ENCODE measurements around the gene SGMS1. TPM values are rescaled to one million over a fixed set of nuclear protein-coding genes. Genes with fewer than 3 reads are reported as not detected.

Gene SGMS1
- polyA plus RNA-seq, 1 of the 3 experiments (the other 2 are of a cell fraction), result 6.3 TPM

DNA sequence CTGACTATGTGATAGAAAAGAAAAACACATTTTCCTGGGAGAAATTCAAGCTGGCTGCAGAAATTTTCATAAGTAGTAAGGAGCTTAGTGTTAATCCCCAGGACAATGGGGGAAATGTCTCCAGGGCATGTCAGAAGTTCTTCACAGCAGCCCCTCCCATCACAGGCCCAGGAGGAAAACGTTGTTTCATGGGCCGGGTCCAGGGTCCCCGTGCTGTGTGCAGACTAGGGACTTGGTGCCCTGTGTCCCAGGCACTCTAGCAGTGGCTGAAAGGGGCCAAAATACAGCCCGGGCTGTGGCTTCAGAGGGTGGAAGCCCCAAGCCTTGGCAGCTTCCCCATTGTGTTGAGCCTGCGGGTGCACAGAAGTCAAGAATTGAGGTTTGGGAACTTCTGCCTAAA, 273.4 kb downstream of the SGMS1 start:
- H3K79me2 ChIP-seq (ENCODE audit: insufficient read depth), result peaks cover 38% of the 10 kb centered on the region
- no peak overlapping the region for H3K4me2 ChIP-seq
- no peak overlapping the region for H3K9ac ChIP-seq
- H3K9me3 ChIP-seq, result no peaks in the 10 kb centered on the region
- H2AFZ ChIP-seq (ENCODE audit: low read depth), result no peak overlapping the region
- no peak for DNase-seq
- H3F3A ChIP-seq (replicated peaks; ENCODE audit: insufficient read depth), result no peaks in the 10 kb centered on the region
- ChIA-PET CTCF (no interaction called here), POLR2A (no interaction called here)
- H4K20me1 ChIP-seq (ENCODE audit: insufficient read depth), result no peaks in the 10 kb centered on the region
- no peak overlapping the region for H3K4me3 ChIP-seq (ENCODE audit: low read depth in 2 of 2, low read length in 1 of 2)
- H3K27me3 ChIP-seq (ENCODE audit: insufficient read depth), result no peaks in the 10 kb centered on the region
- H3K4me1 ChIP-seq (ENCODE audit: control insufficient read depth in 1 of 2, insufficient read depth in 2 of 2, low read depth in 1 of 2, low read length in 1 of 2), result no peaks in the 10 kb centered on the region
- TF ChIP-seq JUND (IDR thresholded peaks at IDR 0.05) (no peak), POLR2AphosphoS5 (IDR thresholded peaks at IDR 0.05; ENCODE audit: low read depth, low read length) (no peak), EP300 (IDR thresholded peaks at IDR 0.05; ENCODE audit: borderline replicate concordance in 1 of 2, low read depth in 1 of 2, low read length in 1 of 2) (no peak), RFX5 (IDR thresholded peaks at IDR 0.05; ENCODE audit: low read length) (no peak)
- 100% methylated on average over 2 of the region's 5 CpGs for WGBS (ENCODE audit: low lambda C conversion rate)
- H3K27ac ChIP-seq (ENCODE audit: low read depth in 2 of 2, low read length in 1 of 2), result no peak overlapping the region
- no peaks in the 10 kb centered on the region for H3K9me2 ChIP-seq
- peaks cover 0 to 3% of the 10 kb centered on the region in 2 experiments for H3K36me3 ChIP-seq (replicated peaks in 1 of 2; ENCODE audit: control insufficient read depth in 1 of 2, insufficient read depth in 2 of 2, low read length in 1 of 2)

DNA sequence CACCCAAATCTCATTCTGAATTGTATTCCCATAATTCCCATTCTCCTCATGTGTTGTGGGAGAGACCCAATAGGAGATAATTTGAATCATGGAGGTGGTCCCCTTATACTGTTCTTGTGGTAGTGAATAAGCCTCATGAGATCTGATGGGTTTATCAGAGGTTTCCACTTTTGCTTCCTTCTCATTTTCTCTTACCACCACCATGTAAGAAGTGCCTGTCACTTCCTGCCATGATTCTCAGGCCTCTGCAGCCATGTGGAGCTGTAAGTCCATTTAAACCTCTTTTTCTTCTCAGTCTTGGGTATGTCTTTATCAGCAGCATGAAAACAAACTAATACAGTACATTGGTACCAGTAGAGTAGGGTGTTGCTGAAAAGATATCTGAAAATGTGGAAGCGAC, 274.2 kb downstream of the SGMS1 start:
- H3F3A ChIP-seq (replicated peaks; ENCODE audit: insufficient read depth), result no peaks in the 10 kb centered on the region
- H3K9ac ChIP-seq, result no peak overlapping the region
- H3K27me3 ChIP-seq (ENCODE audit: insufficient read depth), result no peaks in the 10 kb centered on the region
- CTCF ChIA-PET, result no interaction called here
- no peak overlapping the region for H3K4me2 ChIP-seq
- DNase-seq, result no peak
- H4K20me1 ChIP-seq (ENCODE audit: insufficient read depth), result no peaks in the 10 kb centered on the region
- WGBS (ENCODE audit: low lambda C conversion rate), result 100% methylated on average over 1 of the region's 1 CpG
- no peaks in the 10 kb centered on the region for H3K4me1 ChIP-seq (ENCODE audit: control insufficient read depth in 1 of 2, insufficient read depth in 2 of 2, low read depth in 1 of 2, low read length in 1 of 2)
- no peak overlapping the region for H2AFZ ChIP-seq (ENCODE audit: low read depth)
- H3K9me2 ChIP-seq, result no peaks in the 10 kb centered on the region
- POLR2A ChIA-PET, result no interaction called here
- peaks cover 35% of the 10 kb centered on the region for H3K79me2 ChIP-seq (ENCODE audit: insufficient read depth)
- H3K27ac ChIP-seq (ENCODE audit: low read depth in 2 of 2, low read length in 1 of 2), result no peak overlapping the region
- H3K36me3 ChIP-seq (replicated peaks in 1 of 2; ENCODE audit: control insufficient read depth in 1 of 2, insufficient read depth in 2 of 2, low read length in 1 of 2), result peaks cover 0 to 3% of the 10 kb centered on the region in 2 experiments
- TF ChIP-seq, protein P1, sequence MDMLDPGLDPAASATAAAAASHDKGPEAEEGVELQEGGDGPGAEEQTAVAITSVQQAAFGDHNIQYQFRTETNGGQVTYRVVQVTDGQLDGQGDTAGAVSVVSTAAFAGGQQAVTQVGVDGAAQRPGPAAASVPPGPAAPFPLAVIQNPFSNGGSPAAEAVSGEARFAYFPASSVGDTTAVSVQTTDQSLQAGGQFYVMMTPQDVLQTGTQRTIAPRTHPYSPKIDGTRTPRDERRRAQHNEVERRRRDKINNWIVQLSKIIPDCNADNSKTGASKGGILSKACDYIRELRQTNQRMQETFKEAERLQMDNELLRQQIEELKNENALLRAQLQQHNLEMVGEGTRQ (IDR thresholded peaks at IDR 0.05; ENCODE audit: borderline replicate concordance, low read depth, low read length), result no peak
- TF ChIP-seq SIN3A (IDR thresholded peaks at IDR 0.05; ENCODE audit: borderline replicate concordance, low read depth, low read length) (no peak), EZH2phosphoT487 (IDR thresholded peaks at IDR 0.05; ENCODE audit: borderline replicate concordance, low read depth) (no peak), MEF2A (IDR thresholded peaks at IDR 0.05; ENCODE audit: borderline replicate concordance, low read depth) (no peak), FOXM1 (IDR thresholded peaks at IDR 0.05; ENCODE audit: low read depth) (no peak), NRF1 (IDR thresholded peaks at IDR 0.05; ENCODE audit: low read depth, low read length) (no peak), FOSL2 (IDR thresholded peaks at IDR 0.05; ENCODE audit: borderline replicate concordance, low read depth) (no peak), RCOR1 (IDR thresholded peaks at IDR 0.05; ENCODE audit: low read length) (no peak), EP300 (IDR thresholded peaks at IDR 0.05; ENCODE audit: borderline replicate concordance in 1 of 2, low read depth in 1 of 2, low read length in 1 of 2) (no peak), MXI1 (IDR thresholded peaks at IDR 0.05; ENCODE audit: low read depth, low read length) (no peak), SMC3 (IDR thresholded peaks at IDR 0.05; ENCODE audit: low read depth, low read length) (no peak), GATA2 (CRISPR knock-in tag; IDR thresholded peaks at IDR 0.05) (no peak), FOXJ3 (CRISPR knock-in tag; IDR thresholded peaks at IDR 0.05) (no peak), RAD21 (IDR thresholded peaks at IDR 0.05; ENCODE audit: low read length) (no peak)
- TF ChIP-seq, protein P2, sequence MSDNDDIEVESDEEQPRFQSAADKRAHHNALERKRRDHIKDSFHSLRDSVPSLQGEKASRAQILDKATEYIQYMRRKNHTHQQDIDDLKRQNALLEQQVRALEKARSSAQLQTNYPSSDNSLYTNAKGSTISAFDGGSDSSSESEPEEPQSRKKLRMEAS (IDR thresholded peaks at IDR 0.05; ENCODE audit: low read depth), result no peak
- TF ChIP-seq, protein P3, sequence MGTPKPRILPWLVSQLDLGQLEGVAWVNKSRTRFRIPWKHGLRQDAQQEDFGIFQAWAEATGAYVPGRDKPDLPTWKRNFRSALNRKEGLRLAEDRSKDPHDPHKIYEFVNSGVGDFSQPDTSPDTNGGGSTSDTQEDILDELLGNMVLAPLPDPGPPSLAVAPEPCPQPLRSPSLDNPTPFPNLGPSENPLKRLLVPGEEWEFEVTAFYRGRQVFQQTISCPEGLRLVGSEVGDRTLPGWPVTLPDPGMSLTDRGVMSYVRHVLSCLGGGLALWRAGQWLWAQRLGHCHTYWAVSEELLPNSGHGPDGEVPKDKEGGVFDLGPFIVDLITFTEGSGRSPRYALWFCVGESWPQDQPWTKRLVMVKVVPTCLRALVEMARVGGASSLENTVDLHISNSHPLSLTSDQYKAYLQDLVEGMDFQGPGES (IDR thresholded peaks at IDR 0.05; ENCODE audit: low read depth, low read length), result no peak
- TF ChIP-seq, protein P4, sequence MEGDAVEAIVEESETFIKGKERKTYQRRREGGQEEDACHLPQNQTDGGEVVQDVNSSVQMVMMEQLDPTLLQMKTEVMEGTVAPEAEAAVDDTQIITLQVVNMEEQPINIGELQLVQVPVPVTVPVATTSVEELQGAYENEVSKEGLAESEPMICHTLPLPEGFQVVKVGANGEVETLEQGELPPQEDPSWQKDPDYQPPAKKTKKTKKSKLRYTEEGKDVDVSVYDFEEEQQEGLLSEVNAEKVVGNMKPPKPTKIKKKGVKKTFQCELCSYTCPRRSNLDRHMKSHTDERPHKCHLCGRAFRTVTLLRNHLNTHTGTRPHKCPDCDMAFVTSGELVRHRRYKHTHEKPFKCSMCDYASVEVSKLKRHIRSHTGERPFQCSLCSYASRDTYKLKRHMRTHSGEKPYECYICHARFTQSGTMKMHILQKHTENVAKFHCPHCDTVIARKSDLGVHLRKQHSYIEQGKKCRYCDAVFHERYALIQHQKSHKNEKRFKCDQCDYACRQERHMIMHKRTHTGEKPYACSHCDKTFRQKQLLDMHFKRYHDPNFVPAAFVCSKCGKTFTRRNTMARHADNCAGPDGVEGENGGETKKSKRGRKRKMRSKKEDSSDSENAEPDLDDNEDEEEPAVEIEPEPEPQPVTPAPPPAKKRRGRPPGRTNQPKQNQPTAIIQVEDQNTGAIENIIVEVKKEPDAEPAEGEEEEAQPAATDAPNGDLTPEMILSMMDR (IDR thresholded peaks at IDR 0.05), result no peak
- TF ChIP-seq, protein P5, sequence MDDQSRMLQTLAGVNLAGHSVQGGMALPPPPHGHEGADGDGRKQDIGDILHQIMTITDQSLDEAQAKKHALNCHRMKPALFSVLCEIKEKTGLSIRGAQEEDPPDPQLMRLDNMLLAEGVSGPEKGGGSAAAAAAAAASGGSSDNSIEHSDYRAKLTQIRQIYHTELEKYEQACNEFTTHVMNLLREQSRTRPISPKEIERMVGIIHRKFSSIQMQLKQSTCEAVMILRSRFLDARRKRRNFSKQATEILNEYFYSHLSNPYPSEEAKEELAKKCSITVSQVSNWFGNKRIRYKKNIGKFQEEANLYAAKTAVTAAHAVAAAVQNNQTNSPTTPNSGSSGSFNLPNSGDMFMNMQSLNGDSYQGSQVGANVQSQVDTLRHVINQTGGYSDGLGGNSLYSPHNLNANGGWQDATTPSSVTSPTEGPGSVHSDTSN (IDR thresholded peaks at IDR 0.05), result no peak
- no peaks in the 10 kb centered on the region for H3K9me3 ChIP-seq
- H3K4me3 ChIP-seq (ENCODE audit: low read depth in 2 of 2, low read length in 1 of 2), result no peak overlapping the region
